MCF 10A (cell line): ENCODE measurements around the gene SLIT3. TPM values are rescaled to one million over a fixed set of nuclear protein-coding genes. Genes with fewer than 3 reads are reported as not detected.

Source experiments
- BruUV-seq: library from RNA; stranded (reverse); fragments of 400-500 nt; replicated peaks from 2 replicates; lab custom pipeline; 2021; lab: Mats Ljungman, UMichigan
- CTCF ChIA-PET: fragments of 300-600 bp; sonication (Branson Sonifier 250); formaldehyde crosslinking; extraction: SDS; loops from one replicate; lab custom pipeline; 2021; ENCODE audit warnings: antibody characterized with exemption, inconsistent platforms; lab: Yijun Ruan, JAX
- POLR2A ChIA-PET: fragments of 300-600, 350-650 bp; sonication (Branson Sonifier 250); formaldehyde crosslinking; extraction: SDS; loops from one replicate; lab custom pipeline; 2020; ENCODE audit warnings: antibody characterized with exemption, inconsistent platforms; lab: Yijun Ruan, JAX
- DNase-seq: peaks from one replicate; pipeline ENCODE4 v3.0.0-alpha.2; 2018; ENCODE audit not compliant: unreplicated experiment
- H3K27ac Mint-ChIP-seq: one replicate; pipeline ENCODE4 v1.8.0; 2022; ENCODE audit warnings: mild to moderate bottlenecking, low read depth, mixed read lengths; ENCODE audit not compliant: unreplicated experiment
- H3K27me3 Mint-ChIP-seq: one replicate; pipeline ENCODE4 v1.8.0; 2022; ENCODE audit warnings: mixed read lengths; ENCODE audit not compliant: insufficient read depth, unreplicated experiment
- H3K36me3 Mint-ChIP-seq: one replicate; pipeline ENCODE4 v1.8.0; 2022; ENCODE audit warnings: mild to moderate bottlenecking, moderate library complexity, mixed read lengths; ENCODE audit not compliant: insufficient read depth, unreplicated experiment
- H3K4me1 Mint-ChIP-seq: one replicate; pipeline ENCODE4 v1.8.0; 2022; ENCODE audit warnings: mixed read lengths; ENCODE audit not compliant: insufficient read depth, unreplicated experiment
- H3K4me3 Mint-ChIP-seq: one replicate; pipeline ENCODE4 v1.8.0; 2022; ENCODE audit warnings: mild to moderate bottlenecking, moderate library complexity, mixed read lengths; ENCODE audit not compliant: unreplicated experiment
- H3K9me3 Mint-ChIP-seq: one replicate; pipeline ENCODE4 v1.8.0; 2022; ENCODE audit warnings: mixed read lengths; ENCODE audit not compliant: unreplicated experiment
- CTCF ChIP-seq: fragments of 200-600 bp; IDR thresholded peaks from one replicate; pipeline ENCODE4 v1.8.0; 2022; ENCODE audit warnings: antibody characterized with exemption, mild to moderate bottlenecking; ENCODE audit not compliant: unreplicated experiment
- intact Hi-C: fragments of 100-400 bp; cut with micrococcal nuclease; formaldehyde crosslinking; loops from 2 replicates; pipeline ENCODE4 v1.14.1; 2022
- total RNA-seq: library from RNA; stranded (reverse); gene quantifications from 2 replicates; pipeline ENCODE4 v1.2.3, GENCODE V29; 2022

SLIT3 gene
- total RNA-seq, 1 experiment from 2014 or later = 0.89 TPM

- no peak overlapping the region for H3K4me3 Mint-ChIP-seq
- no peak overlapping the region for H3K27ac Mint-ChIP-seq
- H3K4me1 Mint-ChIP-seq = no peaks in the 10 kb centered on the region
- BruUV-seq = no TSS peak
- ChIA-PET CTCF (interaction anchor here (0.6 kb wide), 1 partner anchor 1647 kb away, joined by 3 read pairs; no protein-coding TSS in a partner anchor), POLR2A (interaction anchor here (0.6 to 0.7 kb wide), 2 partner anchors 10 to 298 kb away, joined by 3 read pairs; no protein-coding TSS in a partner anchor)
- no peaks in the 10 kb centered on the region for H3K36me3 Mint-ChIP-seq
- intact Hi-C loops = no loop called here
- no peak for TF ChIP-seq CTCF
- DNase-seq = no peak
- H3K9me3 Mint-ChIP-seq = no peaks in the 10 kb centered on the region
- H3K27me3 Mint-ChIP-seq = no peaks in the 10 kb centered on the region
Measured at GRCh38 chr5:169183576-169183975, 117.4 kb downstream of the SLIT3 start.

- Mint-ChIP-seq H3K27ac (no peak overlapping the region), H3K27me3 (no peaks in the 10 kb centered on the region), H3K4me1 (no peaks in the 10 kb centered on the region), H3K9me3 (no peaks in the 10 kb centered on the region), H3K36me3 (no peaks in the 10 kb centered on the region), H3K4me3 (no peak overlapping the region)
- BruUV-seq = no TSS peak
- intact Hi-C loops = no loop called here
- POLR2A ChIA-PET = no interaction called here
- no peak for DNase-seq
- TF ChIP-seq CTCF = no peak
- CTCF ChIA-PET = interaction anchor here (0.6 kb wide), 1 partner anchor 1647 kb away, joined by 3 read pairs; no protein-coding TSS in a partner anchor
Measured at GRCh38 chr5:169182797-169183196, 118.1 kb downstream of the SLIT3 start.

GRCh38 chr5:169181814-169182213 lies 119.1 kb downstream of the SLIT3 start:
- H3K4me3 Mint-ChIP-seq = no peak overlapping the region
- H3K36me3 Mint-ChIP-seq = no peaks in the 10 kb centered on the region
- intact Hi-C loops = no loop called here
- H3K27me3 Mint-ChIP-seq = no peaks in the 10 kb centered on the region
- no TSS peak for BruUV-seq
- no peaks in the 10 kb centered on the region for H3K9me3 Mint-ChIP-seq
- CTCF ChIA-PET = interaction anchor here (2.8 kb wide), 1 partner anchor 15 kb away, joined by 9 read pairs; no protein-coding TSS in a partner anchor
- TF ChIP-seq CTCF = no peak
- H3K4me1 Mint-ChIP-seq = no peaks in the 10 kb centered on the region
- no peak for DNase-seq
- POLR2A ChIA-PET = no interaction called here
- H3K27ac Mint-ChIP-seq = no peak overlapping the region

- intact Hi-C loops = no loop called here
- H3K36me3 Mint-ChIP-seq = no peaks in the 10 kb centered on the region
- H3K9me3 Mint-ChIP-seq = peaks cover 22% of the 10 kb centered on the region
- no TSS peak for BruUV-seq
- no peaks in the 10 kb centered on the region for H3K4me1 Mint-ChIP-seq
- no peaks in the 10 kb centered on the region for H3K27me3 Mint-ChIP-seq
- no peak for TF ChIP-seq CTCF
- no peak overlapping the region for H3K27ac Mint-ChIP-seq
- CTCF ChIA-PET = interaction anchor here (0.6 kb wide), 2 partner anchors 31 to 453 kb away, joined by 3 read pairs; no protein-coding TSS in a partner anchor
- DNase-seq = no peak
- no peak overlapping the region for H3K4me3 Mint-ChIP-seq
- POLR2A ChIA-PET = no interaction called here
Measured at GRCh38 chr5:169178754-169179153, 122.2 kb downstream of the SLIT3 start.
